A549 (cell line): ENCODE results near the gene PDE3B.

Source experiments
- CHD2 ChIP-seq: fragments of 150-350 bp; IDR thresholded peaks from 2 replicates; pipeline ENCODE4 v1.6.1; 2014; ENCODE audit warnings: low read length; ENCODE audit not compliant: partially characterized antibody
- CTCF ChIP-seq: fragments of >200 bp; sonication (Bioruptor Twin); formaldehyde crosslinking; IDR thresholded peaks from 3 replicates; pipeline ENCODE4 v1.5.1; 2016
- EP300 ChIP-seq, 2 experiments: fragments of >200 bp; sonication (Bioruptor Twin); formaldehyde crosslinking; IDR thresholded peaks; 2 replicates in 1 of 2; 3 replicates in 1 of 2; pipeline ENCODE4 v1.6.1; 2016 to 2017
- HDAC2 ChIP-seq: fragments of 200-600 bp; sonication (generic); IDR thresholded peaks from 2 replicates; pipeline ENCODE4 v1.6.1; 2016
- MAZ ChIP-seq: fragments of 150-350 bp; IDR thresholded peaks from 2 replicates; pipeline ENCODE4 v1.6.1; 2014; ENCODE audit warnings: antibody characterized with exemption, low read depth, low read length, borderline replicate concordance
- POLR2AphosphoS2 ChIP-seq: conservative IDR thresholded peaks from 2 replicates; pipeline ENCODE4 v1.6.1; 2012; ENCODE audit warnings: low read length, improper control_type of control experiment, inconsistent platforms

GRCh38 chr11:14774721-14775120 is 131.1 kb downstream of the PDE3B start:
- TF ChIP-seq CTCF (no peak), CHD2 (no peak), HDAC2 (no peak), POLR2AphosphoS2 (no peak), MAZ (no peak), EP300 (IDR thresholded peaks at IDR 0.05) (no peak)
